ENCODE data around the gene C4orf50. TPM values are rescaled to one million over a fixed set of nuclear protein-coding genes. Genes with fewer than 3 reads are reported as not detected.

Gene C4orf50
- total RNA-seq, 1 donor from 2014 or later = 0.12 TPM

DNA sequence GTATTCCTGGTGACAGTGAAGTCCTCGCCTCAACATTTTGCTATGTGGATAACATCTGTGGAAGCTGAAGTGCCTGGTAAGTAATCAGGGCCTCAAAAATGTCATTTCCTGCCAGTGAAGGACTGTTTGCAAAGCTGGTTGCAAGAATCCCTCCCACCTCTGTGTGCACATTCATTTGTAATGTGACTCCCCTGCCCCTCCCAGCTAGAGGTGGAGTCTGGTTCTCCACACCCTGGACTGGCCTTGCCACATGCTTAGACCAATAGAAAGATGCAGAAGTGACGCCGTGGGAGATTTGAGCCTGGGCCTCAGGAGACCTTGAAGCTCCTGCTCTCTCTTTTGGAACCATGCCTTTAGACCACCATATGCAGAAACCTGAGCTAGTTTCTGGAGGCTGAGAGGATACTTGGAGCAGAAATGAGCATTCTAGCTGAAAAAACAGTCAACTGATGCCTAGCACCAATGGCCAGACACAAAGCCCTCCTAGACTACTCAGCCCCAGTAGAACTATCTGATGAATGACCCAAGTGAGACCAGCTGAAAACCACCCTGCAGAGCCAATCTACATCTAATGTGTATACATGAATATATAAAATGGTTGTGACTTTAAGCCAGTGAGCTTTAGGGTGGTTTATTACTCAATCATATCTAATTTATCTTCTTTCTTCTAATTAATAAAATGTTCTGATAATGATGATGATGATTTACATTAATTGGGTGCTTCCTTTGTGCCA lies 77.6 kb downstream of the C4orf50 start:
- H3K4me1 ChIP-seq = no peaks in the 10 kb centered on the region
- no peak overlapping the region for H3K27ac ChIP-seq
- no peaks in the 10 kb centered on the region for H3K9me3 ChIP-seq
- no peaks in the 10 kb centered on the region for H3K36me3 ChIP-seq
- TF ChIP-seq, protein P1, sequence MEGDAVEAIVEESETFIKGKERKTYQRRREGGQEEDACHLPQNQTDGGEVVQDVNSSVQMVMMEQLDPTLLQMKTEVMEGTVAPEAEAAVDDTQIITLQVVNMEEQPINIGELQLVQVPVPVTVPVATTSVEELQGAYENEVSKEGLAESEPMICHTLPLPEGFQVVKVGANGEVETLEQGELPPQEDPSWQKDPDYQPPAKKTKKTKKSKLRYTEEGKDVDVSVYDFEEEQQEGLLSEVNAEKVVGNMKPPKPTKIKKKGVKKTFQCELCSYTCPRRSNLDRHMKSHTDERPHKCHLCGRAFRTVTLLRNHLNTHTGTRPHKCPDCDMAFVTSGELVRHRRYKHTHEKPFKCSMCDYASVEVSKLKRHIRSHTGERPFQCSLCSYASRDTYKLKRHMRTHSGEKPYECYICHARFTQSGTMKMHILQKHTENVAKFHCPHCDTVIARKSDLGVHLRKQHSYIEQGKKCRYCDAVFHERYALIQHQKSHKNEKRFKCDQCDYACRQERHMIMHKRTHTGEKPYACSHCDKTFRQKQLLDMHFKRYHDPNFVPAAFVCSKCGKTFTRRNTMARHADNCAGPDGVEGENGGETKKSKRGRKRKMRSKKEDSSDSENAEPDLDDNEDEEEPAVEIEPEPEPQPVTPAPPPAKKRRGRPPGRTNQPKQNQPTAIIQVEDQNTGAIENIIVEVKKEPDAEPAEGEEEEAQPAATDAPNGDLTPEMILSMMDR (IDR thresholded peaks at IDR 0.05) = no peak
- ATAC-seq (peak; percentile 82), DNase-seq (peak; percentile 38)
- intact Hi-C loops (cut with DNase I) = no loop called here
- H3K27me3 ChIP-seq = no peaks in the 10 kb centered on the region
- H3K4me3 ChIP-seq = no peak overlapping the region

DNA sequence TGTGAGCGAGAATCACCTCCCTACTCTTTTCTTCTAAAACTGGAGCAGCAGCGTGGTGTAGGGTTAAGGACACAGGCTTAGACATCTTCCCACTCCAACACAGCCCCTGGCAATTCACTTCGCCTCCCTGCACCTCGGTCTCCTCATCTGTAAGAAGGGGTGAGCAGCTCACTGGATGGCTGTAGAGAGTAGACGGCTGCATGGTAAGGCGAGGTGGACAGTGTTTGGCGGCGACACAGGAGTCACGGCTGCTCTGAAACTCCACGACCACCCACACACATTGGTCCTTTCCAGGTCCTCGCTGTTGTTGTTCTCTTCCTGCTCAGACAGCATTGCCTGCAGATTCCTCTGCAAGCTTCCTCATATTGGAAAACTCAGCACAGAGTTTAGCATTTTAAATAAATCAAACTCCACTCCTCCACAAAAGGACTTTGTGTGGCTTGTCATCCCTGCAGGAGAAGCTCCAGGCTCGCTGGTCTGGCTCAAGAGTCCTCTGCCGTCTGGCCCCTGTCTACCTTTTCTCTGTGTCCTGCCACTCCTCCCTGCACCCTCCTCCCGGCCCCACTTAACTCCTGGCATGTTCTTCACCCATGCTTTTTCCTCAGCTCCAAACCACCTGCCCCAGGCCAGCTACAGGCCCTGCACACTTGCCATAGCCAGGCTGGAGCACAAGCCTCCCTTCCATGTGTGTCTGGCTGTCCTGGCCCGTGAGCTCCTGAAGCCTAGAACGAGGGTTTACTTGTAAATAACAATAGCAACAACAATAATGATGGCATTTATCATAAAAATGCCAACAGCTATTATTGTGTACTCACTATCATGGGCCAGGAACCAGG lies 84.0 kb downstream of the C4orf50 start:
- no peak for ATAC-seq
- TF ChIP-seq, protein P1 (IDR thresholded peaks at IDR 0.05) = no peak
- no peaks in the 10 kb centered on the region for H3K9me3 ChIP-seq
- intact Hi-C loops (cut with DNase I) = no loop called here
- no peaks in the 10 kb centered on the region for H3K4me1 ChIP-seq
- no peak for DNase-seq
- peaks cover 5% of the 10 kb centered on the region for H3K27me3 ChIP-seq
- H3K36me3 ChIP-seq = no peaks in the 10 kb centered on the region
- no peak overlapping the region for H3K4me3 ChIP-seq
- no peak overlapping the region for H3K27ac ChIP-seq

DNA sequence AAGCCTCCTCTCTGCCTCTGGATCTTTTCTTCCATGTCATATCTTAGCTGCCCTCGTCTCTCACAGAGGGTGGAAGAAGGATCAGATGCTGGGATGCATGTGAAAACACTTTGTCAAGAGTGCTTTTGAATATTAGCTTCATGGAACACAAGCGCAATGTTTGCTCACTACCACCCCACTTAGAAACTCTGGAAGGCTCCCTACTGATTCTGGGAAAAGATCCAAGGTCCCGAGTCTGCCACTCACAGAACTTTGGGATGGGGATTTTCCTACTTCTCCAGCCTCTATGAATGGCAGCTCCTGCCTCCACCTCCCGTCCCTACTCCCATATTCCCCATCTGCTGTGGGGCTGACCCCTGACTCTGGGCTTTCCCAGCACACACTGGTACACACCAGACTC lies 85.1 kb downstream of the C4orf50 start:
- Histone ChIP-seq H3K4me3 (no peak overlapping the region), H3K36me3 (no peaks in the 10 kb centered on the region), H3K4me1 (no peaks in the 10 kb centered on the region), H3K9me3 (no peaks in the 10 kb centered on the region), H3K27me3 (peaks cover 5% of the 10 kb centered on the region), H3K27ac (no peak overlapping the region)
- intact Hi-C loops (cut with DNase I) = no loop called here
- peak; percentile 24 for ATAC-seq
- TF ChIP-seq, protein P1 (IDR thresholded peaks at IDR 0.05) = no peak
- DNase-seq = no peak

DNA sequence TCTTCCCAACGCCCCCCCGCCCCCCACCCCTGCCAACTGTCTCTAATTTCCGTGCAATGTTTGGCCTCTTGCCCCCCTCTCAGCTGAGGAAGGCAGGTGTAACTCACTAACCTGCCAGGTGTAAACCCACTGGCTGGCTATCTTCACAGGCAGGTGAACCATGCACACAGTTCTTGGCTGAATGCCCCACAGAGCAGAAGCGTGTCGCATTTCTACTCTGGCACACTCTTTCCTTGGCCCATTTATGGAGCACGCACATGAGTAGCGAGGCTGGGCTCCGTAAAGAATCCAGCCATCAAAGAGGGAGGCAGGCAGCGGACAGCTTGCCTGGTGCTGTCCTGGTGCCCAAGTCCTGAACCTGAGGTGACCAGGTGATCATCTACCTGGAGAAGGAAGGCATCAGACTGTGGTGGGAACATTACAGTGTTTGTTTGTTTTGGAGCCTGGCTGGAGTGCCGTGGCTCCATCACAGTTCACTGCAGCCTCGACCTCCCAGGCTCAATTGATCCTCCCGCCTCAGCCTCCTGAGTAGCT lies 86.1 kb downstream of the C4orf50 start:
- no peak for ATAC-seq
- H3K9me3 ChIP-seq = no peaks in the 10 kb centered on the region
- no peaks in the 10 kb centered on the region for H3K4me1 ChIP-seq
- no peak overlapping the region for H3K4me3 ChIP-seq
- H3K27me3 ChIP-seq = peaks cover 5% of the 10 kb centered on the region
- DNase-seq = no peak
- H3K36me3 ChIP-seq = no peaks in the 10 kb centered on the region
- no peak overlapping the region for H3K27ac ChIP-seq
- TF ChIP-seq, protein P1 (IDR thresholded peaks at IDR 0.05) = no peak
- intact Hi-C loops (cut with DNase I) = no loop called here

- TF ChIP-seq, protein P1 (IDR thresholded peaks at IDR 0.05) = no peak
- Histone ChIP-seq H3K27ac (no peak overlapping the region), H3K4me3 (no peak overlapping the region), H3K27me3 (peaks cover 5% of the 10 kb centered on the region), H3K4me1 (no peaks in the 10 kb centered on the region), H3K9me3 (no peaks in the 10 kb centered on the region), H3K36me3 (no peaks in the 10 kb centered on the region)
- intact Hi-C loops (cut with DNase I) = no loop called here
- ATAC-seq (no peak), DNase-seq (no peak)
Measured at GRCh38 chr4:5931526-5931925, 86.7 kb downstream of the C4orf50 start.

All from upper lobe of right lung (tissue), 1 donor.